NCI-H345 treated with DMSO at 0.1 percent for 48 hours (cell line): ENCODE results near the gene CELSR1.

Source experiments
- DNase-seq: peaks from one replicate; lab custom pipeline; 2025; ENCODE audit not compliant: unreplicated experiment; lab: John Stamatoyannopoulos, UW

The CELSR1 gene

DNA sequence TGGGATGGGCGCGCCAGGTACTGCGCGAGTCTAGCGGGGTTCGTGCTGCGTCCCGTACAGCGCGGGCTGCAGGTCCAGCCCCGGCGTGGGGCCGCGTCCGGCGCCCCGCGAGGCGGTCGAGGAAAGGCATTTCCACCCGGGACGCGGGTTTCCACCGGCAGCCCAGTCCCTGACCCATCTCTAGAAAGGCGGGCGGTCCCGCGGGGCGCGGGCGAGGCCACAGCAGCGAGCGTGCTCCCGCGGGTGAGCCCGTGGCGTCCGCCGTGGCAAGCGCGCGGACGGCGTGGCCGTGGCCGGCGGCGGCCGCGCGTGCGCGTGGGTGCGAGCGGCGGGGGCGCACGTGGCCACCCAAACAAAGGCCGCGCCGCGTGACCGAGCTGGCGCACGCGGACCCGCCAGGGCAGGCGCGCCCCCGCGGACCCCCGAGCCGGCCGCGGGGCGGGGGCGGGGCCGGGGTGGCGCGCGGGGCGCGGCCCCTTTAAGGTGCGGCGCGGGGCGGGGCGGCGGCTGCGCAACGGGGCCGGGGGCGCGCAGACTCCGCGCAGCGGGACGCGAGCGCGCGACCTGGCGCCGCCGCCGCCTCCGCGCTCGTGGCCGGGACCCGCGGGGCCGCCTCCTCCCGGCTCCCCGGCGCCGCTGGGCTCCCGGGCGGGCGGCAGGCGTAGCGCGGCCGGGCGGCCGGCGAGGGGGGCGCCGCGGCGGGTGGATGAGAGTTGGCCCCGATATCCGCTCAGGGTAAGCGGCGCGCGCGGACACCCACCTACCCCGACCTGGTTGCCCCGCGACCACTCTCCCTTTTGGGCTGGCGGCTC, 39.3 kb upstream of the CELSR1 start:
- no peak for DNase-seq

DNA sequence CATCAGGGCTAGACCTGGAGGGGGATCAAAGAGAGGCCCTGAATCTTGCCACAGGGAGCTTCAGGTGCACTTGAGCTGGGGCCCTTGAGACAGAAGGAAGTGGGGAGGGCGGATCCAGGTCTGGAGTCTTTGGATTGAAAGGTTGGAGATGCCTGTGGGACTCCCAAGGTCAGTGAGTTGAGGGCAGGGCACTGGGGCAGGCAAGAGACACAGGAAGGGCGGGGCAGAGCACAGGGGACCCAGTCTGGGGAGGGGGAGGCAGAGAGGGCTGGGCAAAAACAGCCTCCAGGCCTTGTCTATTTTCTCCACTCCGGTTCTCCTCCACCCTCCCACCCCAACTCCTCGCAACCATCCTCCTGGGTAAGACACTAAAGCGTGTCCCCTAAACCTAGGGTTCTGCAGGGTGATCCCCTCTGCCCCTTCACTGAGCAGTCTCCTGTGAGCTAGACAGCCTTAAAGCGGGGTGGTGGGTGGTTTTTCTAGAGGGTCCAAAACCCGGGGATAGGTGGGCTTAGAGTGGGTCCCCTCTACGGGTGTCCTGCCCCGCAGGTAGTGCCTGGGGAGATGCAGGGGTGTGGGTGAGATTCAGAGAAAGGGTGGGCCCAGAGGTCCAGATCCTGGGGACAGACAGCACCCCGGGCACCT, 38.6 kb upstream of the CELSR1 start:
- DNase-seq, result no peak

- no peak for DNase-seq
These were observed 37.8 kb upstream of the CELSR1 start for GRCh38 chr22:46574993-46575910.

- DNase-seq, result no peak
These were observed 37.1 kb upstream of the CELSR1 start for GRCh38 chr22:46574438-46574992.

GRCh38 chr22:46573781-46574437, 36.5 kb upstream of the CELSR1 start:
- no peak for DNase-seq

DNA sequence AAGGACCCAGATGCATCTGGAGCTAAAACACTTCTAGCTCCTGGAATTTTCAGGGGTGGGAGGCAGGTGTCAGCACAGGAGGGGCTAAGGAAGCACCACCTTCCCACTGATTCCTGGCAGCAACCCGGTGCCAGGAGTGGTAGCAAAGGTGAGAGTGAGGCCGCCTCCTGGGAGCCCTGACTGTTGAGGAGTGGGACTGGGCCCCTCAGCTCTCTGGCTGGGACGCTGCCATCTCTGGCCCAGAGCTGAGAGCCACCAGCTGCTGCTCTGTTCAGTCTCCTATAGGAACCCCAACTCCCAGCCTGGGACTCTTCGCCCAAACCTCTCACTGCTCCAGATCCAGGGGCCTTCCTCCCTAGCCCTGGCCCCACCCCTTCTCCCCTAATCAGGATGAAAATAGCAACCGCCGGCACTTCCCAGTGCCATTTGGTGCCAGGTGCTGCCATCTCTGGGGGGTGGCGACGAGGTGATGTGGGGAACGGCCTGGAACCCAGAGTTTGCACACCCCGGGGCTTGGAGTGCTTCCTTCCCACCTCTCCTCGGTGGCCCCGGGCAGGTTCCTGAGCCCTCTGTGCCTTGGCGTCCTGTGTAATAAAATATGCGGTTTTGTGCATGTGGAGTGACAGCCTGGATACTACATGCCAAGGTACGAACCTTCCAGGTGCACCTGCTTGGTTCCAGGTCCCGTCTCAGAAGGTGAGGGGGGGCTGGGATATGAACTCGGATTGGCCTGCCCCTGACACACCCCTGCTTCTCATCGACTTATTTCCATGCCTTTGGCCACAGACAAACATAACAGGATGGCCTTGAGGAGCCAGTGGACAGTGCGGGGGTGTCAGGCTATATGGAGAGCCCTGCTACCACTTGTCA, 35.7 kb upstream of the CELSR1 start:
- DNase-seq, result no peak

DNA sequence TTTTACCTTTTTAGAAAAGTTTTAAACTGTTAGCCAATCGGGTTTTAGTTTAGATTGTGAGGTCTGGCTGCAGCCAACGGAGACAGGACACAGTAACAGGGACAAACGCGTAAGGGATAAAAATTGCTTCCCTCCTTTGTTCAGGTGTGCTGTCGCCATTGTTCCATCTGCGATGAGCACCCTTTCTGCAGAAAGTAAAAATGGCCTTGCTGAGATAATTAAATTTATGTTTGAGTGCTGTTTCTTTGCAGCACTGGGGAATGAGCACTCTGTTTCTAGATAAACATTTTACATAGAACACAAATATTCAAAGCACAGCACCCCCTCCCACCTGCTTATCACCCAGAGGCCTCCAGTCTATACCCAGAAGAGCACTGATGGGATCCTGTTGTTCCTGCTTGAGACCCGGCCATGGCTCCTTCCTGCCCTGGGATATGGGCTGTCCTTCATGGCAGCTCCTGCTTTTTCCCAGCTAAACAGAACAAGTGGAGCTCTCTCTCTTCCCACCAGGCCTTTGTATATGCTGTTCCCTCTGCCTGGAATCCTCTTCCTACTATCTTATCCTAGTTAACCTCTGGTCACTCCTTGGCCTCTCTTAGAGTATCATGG, 34.3 kb upstream of the CELSR1 start:
- DNase-seq, result no peak

GRCh38 chr22:46569848-46570695, 32.7 kb upstream of the CELSR1 start:
- DNase-seq, result no peak

GRCh38 chr22:46569055-46569847, 31.8 kb upstream of the CELSR1 start:
- no peak for DNase-seq

GRCh38 chr22:46568102-46568809, 30.8 kb upstream of the CELSR1 start:
- DNase-seq, result no peak

GRCh38 chr22:46567471-46567870, 30.1 kb upstream of the CELSR1 start:
- no peak for DNase-seq

DNA sequence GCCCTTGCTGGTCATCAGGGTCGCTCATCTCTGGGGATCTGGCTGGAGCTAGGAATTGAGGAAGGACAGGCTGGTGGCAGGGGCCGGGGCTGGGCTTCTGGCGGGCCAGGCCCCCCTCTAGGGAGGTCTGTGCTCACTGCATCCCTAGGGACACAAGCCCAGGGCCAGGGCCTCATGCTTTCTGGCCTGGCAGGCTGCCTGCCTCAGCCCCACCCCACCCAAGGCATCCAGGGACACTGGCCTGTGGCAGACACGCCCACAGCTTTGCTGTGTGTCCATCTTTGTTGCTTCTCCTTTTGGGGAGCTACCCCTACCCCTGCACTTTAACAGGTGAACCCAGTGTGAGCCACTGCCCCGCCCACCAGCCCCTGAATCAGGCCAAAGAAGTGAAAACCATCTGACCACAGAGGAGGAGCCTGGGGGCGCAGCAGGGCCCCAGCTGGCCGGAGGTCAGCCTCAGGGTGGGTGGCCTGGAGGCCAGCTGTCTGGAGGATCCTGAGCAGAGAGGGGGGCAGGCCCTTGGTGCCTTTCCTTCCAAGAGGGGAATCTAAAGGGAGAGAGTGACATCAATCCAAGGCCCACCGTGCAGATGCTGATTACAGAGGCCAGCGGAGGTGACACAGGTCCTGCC, 26.8 kb upstream of the CELSR1 start:
- no peak for DNase-seq

GRCh38 chr22:46563381-46564083, 26.1 kb upstream of the CELSR1 start:
- DNase-seq, result peak; percentile 63

DNA sequence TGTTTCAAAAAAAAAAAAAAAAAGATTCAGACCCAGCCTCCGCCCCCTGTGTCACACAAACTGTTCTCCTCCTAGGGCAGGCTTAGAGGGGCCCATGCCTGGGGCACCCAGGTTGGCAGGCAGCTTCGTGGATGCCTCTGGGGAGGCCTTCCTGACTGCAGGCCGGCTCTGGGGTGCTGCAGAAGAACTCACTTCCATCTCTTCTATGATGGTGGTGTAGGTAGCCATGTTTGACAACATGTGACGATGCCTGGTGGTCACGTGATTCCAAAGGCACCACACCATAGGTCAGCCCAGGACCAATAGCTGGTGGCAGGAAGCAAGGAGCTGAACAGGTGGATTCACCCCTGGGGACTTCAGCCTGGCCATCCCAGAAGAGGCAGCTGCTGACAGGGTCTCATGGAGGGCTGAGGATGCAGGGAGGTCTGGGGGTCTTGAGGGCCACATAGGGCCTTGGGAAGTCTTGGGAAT, 24.1 kb upstream of the CELSR1 start:
- DNase-seq, result no peak

DNA sequence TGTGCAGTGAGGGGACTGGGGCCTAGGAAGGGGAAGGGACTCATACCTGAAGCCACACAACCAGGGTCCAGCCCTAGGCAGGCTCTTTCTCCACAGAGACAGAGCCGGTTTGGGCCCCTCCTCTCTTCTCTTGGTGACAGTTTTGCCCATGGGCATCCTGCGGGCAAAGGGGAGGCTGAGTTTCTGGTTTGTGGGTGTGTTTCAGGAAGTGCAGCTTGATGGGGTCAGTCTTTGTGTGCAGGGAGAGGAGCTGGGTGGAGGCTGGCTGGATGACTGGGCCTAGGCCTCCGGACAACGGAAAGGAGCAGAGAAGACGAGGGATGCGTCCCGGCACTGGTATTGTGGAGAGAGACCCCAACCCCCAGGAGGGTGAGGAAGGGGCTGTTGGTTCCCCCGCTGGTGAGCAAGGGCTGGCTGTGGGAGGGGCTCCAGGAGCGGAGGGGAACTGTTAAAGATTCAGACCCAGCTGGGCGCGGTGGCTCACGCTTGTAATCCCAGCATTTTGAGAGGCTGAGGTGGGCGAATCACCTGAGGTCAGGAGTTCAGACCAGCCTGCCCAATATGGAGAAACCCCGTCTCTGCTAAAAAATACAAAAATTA, 23.4 kb upstream of the CELSR1 start:
- no peak for DNase-seq
